ENCODE measurements around the gene RAP1GAP.

RAP1GAP gene

DNA sequence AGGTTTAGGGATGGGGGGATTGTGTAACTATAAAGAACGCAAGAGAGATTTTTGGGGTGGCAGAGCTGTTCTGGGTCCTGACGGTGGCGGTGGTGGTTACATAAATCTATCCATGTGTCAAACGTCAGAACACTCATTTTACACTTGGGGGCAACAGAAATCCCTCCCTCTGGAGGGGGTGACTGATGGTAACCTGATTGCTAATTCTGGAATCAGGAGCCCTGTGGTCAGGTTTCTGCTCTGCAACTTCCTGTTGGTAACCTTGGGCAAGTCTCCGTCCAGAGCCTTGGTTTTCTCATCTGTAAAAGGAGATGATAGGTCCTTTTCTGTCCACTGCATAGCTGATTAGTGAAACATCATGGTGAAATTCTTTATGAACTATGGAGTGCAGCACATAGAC is 119.1 kb downstream of the RAP1GAP start:
- no peak overlapping the region for H3K4me3 ChIP-seq (ENCODE audit: control insufficient read depth, low read depth, low read length)
- TF ChIP-seq, protein P1, sequence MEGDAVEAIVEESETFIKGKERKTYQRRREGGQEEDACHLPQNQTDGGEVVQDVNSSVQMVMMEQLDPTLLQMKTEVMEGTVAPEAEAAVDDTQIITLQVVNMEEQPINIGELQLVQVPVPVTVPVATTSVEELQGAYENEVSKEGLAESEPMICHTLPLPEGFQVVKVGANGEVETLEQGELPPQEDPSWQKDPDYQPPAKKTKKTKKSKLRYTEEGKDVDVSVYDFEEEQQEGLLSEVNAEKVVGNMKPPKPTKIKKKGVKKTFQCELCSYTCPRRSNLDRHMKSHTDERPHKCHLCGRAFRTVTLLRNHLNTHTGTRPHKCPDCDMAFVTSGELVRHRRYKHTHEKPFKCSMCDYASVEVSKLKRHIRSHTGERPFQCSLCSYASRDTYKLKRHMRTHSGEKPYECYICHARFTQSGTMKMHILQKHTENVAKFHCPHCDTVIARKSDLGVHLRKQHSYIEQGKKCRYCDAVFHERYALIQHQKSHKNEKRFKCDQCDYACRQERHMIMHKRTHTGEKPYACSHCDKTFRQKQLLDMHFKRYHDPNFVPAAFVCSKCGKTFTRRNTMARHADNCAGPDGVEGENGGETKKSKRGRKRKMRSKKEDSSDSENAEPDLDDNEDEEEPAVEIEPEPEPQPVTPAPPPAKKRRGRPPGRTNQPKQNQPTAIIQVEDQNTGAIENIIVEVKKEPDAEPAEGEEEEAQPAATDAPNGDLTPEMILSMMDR (conservative IDR thresholded peaks at IDR 0.05; ENCODE audit: control insufficient read depth, insufficient read depth, low read depth, low read length) = no peak
- DNase-seq (ENCODE audit: low read depth) = peak; percentile 30

DNA sequence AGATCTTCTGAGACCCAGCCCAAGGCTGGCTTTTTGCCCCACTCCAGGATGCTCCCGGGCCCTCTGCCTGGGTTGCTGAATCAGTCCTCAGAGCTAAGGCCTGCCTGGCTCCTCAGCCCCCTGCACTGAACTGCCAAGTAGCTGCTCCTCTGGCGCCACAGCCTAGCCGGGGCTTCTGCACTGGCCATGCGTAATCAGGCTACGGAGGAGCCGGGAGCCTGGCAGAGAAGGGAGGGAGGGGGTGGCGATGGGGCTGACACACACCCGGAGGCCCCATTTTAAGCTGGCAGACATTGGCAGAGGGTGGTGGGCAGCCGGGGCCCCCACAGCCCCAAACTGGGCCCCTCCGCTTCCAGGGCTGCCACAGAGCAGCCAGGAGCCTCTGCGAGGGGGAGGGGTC is 121.3 kb downstream of the RAP1GAP start:
- no peak for DNase-seq (ENCODE audit: low read depth)
- TF ChIP-seq, protein P1 (conservative IDR thresholded peaks at IDR 0.05; ENCODE audit: control insufficient read depth, insufficient read depth, low read depth, low read length) = no peak
- no peak overlapping the region for H3K4me3 ChIP-seq (ENCODE audit: control insufficient read depth, low read depth, low read length)
